NCI-H187 (cell line): ENCODE measurements around the gene AIFM3.
"Not testable (repeated sequence)": the region's sequence is repeated elsewhere in the genome, so short reads cannot be mapped to it uniquely, and the experiment has no call there.

ENCODE experiments used
- DNase-seq, 2 experiments: peaks; one replicate each; lab custom pipeline; 2025; lab: John Stamatoyannopoulos, UW

Gene AIFM3

DNA sequence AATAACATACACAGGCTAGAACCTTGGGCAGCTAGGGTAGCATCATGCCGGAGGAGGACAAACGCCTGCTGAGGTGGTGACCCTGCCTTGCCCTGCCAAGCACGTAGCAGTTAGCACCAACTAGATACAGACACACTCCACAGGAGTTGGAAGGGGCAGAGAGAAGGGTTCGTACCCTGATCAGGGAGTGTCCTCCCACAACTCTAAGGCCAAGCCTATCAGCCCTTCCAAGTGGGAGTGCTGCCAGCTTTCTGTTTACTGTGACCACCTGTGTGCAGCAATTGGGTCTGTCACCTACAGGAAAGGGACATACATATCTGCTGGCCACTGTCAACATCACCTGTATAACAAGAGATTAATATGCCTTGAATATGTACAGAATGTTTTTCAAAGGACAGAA lies 36.7 kb downstream of the AIFM3 start:
- DNase-seq: no peak

DNA sequence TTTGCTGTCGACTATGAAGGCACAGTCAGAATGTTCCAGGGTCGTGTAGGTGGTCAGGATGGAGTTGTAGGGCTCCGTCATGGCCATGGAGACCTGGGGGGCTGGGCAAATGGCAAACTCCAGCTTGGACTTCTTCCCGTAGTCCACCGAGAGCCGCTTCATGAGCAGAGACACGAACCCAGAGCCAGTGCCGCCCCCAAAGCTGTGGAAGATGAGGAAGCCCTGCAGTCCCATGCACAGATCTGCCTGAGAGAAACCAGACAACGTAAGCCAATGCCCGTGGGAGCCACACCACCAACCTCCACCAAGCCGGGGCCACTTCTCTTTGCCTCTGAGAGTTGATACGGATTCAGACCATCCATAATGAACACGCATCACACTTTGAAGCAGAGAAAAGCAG lies 42.2 kb downstream of the AIFM3 start:
- DNase-seq: not testable (repeated sequence)

DNA sequence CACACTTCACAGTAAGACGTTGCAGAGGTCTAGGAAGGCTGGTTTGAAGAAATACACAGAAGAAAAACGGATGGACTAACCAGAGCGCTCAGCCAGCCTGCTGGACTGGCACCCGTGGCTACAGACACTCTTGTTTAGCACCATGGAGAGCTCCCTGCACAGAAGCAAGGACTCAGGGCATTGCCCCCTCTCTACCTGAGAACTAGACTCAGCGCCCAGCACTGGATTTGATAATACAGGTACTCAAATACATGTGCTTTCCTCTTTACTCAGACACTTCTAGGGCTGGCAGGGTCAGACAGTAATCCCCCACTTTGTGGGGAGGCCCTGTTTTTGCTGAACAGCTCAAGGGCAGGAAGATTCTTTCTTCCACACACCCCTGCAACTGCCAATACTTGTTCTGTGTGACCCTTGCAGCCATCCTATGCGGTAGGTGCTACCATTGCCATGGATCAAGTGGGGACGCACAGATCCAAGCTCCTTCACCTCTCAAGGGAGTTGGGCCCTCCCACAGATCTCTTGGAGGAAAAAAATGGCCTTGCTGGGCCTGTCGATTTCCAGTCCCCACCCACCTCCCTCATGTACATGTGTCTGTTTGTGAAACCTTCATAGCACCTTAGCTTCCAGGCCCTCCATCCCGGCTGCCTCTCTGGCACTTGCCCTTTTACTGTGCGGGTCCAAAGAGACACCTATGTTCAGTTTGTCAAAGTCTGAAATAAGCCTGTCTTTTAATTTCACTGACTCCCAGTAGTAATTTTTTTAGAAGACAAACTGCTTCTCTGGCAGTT lies 42.8 kb downstream of the AIFM3 start:
- no peak for DNase-seq

DNA sequence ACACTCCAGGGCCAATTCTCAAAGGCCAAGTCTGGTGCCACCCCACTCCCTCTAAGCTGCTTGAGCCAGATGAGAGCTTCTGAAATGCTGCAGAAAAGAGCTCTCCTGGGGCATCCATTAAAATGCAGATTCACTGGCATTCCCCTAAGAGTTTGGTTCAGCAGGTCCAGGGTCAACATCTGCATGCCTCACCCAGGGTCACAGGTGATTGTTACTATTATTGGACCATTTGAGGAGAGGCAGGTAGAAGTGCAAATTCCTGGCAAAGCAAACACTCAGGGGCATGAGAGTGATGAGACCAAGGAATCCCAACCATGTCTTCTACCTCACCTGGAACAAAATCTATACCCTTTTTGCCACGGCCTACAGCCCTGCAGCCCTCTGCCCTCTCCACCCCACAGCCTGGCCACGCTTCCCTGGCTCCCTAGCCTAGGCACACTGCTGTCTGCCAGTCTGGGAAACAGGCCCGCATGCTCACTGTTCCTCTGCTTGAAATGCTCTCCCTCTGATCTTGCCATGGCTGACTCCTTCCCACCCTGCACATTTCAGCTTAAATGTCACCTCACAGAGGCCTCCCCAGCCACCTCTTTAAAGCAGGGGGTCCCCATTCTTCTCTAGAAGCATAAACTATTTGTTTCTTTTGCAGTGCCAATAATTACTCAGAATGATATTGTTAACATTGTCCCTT lies 43.5 kb downstream of the AIFM3 start:
- no peak for DNase-seq

DNA sequence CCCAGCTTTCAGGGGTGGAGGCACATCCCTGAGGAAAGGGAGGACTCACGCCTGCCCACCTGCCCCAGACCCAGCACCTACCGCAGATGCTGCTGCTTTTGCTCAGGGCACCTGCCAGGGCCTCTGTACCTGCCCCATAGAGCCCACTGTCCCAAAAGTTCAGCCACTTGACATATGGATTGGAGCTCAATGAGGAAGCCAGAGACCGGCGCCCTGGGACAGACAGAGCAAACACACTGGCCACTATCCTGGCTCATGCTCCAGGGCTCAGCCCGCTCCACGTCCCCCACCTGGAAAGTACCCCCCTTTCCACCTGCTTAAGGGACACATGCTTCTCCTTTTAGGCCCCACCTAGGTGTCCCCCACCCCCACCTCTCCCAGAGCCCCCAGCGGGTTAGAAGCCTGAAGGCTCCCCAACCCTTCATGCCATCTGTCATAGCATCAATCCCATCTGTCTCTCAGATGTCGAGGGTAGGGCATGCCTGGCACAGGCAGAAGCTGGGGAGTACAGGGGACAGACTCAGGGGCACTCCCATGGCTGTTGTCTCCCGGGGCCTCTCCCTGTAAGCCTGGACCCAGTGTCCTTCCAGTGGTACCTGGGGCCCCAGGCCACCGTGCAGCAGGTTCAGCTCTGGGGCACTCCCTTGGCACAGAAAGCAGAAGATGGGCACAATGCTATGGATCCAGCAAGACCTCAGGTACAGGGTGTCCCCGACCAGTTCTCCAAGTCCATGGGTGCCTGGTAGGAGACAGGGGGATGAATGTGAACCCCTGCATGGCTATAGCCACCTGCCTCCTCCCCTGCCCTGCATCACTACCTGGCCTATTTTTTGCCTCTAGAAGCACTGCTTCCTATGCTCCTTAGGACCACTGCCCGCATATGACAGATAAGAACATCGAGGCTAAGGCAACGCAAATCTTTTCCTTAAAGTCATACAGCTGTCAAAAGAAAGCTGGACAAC lies 45.7 kb downstream of the AIFM3 start:
- DNase-seq: no peak

DNA sequence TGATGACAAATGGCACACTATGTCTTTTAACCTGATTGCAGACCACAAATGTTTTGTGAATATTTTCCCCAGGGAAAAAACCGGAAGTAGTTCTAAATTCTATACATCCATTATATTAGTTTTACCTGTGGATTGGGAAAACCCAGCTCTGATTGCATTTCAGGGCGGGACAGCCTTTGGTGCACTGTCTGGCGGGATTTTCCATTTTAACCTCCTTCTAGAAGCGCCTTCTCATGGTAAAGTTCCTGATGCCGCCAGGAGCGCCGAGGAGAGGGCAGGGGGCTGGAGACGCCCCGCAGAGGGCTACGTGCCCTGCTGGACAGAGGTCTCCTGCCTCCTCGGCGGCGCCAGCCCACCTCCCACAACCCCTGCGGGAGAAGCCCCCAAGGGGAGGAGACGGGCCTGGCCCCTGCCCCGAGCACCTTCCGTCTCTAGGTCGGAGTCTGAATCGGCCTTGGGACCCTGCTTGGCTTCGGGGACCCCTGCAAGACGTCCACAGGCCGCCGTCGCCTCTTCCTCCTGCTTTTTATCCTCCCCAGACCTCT lies 46.7 kb downstream of the AIFM3 start:
- DNase-seq: no peak

DNA sequence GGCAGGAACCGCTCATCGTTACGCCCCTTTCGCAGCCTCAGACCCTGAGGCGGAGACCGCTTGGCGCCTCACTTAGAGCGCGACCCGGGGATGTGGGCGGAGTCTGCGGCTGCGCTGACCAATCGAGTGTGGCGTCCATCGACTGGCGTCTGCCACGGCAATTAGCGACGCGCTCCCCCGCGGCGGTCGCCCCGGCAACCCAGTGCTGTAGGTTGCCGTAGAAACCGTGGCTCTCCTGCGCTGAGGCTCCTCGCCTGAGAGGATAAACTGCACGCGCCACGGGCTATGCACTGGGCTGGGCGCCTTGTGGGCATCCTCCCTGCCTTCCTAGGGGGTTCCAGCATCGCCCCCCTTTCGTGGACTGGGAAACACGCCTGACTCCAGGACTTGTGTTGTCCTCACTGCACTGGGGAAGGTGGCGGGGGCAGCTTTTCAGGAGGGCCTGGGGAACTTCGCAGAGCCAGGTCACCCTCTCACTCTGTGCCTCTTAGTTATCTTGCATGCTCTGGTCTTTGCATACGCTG lies 47.2 kb downstream of the AIFM3 start:
- peak; percentile 73 to 78 for DNase-seq

DNA sequence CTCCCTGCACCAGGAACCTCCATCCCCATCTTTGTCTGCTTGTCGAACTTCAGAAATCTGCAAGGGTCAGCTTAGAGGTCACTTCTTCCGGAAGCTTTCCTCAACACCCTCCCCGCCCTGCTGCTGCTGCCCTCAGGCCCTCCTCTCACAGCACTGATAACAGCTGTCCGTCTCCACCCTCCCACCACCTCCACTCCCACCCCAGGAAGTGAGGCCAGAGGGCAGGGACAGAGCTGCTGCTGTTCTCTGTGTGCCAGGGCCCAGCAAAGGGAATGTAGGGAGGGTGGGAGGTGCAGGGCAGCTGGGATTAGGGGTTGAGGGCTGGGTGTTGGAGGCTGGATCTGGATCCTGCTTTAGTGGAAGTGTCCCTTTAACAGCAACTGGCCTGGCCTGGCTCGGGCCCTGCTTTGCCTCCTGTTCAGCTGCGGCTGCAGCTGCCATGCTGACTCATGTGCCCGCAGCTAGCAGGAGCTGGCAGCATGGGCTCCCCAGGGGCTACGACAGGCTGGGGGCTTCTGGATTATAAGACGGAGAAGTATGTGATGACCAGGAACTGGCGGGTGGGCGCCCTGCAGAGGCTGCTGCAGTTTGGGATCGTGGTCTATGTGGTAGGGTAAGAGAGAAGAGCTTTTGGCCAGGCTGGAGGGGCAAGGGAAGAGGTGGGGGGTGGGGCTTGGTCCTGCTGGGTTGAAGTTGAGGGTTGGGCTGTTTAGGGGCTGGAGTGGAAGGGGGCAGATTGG lies 47.8 kb downstream of the AIFM3 start, which contains the start of gene P2RX6:
P2RX6 (plus strand) TSS at position 440 of the 740 bp plus-strand sequence; CDS start at position 450, 10 bp downstream.
- no peak for DNase-seq

DNA sequence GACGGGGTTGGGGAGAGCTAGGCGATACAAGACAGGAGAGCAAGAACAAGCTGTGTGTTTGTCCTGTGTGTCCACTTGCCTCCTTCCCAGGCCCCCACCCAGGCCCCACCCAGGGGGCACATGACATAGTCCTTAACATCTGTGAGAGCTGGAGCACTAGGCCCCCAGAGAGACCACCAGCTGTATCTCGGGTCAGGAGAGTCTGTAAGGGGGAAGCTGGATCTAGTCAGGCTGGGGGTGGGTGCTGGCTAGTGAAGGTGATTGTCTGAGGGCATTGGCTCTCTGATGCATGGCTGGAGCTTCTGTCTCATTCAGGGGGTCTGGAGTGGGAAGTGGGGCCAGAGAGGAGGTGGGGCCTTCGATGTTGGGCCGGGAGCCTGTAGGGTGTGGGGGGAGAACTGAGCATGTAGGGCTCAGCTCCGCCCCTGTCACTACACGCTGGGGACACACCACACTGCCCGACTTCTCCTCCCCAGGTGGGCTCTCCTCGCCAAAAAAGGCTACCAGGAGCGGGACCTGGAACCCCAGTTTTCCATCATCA lies 48.5 kb downstream of the AIFM3 start:
- no peak for DNase-seq

DNA sequence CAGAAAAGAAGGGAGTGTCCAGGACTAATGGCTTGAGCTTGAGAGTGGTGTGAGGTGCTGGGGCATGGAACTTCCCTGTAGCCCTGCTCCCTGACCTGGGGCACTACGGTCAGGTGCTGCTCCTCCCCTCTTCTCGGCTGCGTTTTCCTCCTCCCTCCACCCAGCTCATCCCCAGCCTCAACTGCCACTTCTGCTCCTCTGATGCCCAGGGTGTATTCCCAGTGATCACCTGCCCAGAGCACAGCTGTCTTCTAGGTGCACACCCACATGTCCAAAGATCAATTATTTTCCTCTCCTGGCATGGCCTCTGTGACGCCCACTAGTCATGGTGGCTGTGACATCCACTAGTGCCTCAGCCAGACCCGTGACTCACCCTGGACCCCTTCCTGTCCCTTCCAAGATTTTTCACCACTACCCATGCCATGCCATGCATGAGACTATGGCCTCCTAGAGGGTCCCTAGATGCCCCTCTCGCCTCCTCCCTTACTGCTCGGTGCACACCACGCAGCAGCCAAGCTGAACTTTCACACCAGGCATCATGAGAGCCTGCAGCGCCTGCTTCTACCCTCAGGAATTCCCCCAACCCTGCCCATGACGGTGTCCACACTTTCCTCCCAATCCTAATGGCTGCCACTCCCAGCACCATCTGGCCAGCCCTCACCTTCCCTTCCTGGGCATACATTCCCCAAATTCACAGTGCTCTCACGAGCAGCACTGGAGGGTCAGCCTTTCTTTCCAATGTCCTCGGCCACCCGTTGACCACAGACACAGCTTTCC lies 49.8 kb downstream of the AIFM3 start:
- no peak for DNase-seq

DNA sequence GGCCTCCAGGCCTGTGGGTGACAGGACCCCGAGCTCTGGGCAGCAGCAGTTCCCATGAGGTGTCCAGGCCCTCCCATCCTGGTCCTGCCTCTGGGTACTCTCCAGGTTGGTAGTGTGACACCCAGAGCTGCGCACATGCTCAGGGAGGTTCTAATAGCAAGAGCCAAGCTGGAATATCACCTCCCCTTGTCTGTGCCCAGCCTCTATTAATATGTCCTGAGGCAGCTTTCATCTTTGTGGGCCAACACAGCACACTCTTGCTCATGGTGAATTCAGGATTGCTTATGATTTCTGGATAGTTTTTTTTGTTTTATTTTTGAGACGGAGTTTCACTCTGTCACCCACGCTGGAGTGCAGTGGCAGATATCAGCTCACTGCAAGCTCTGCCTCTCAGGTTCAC lies 51.3 kb downstream of the AIFM3 start:
- DNase-seq: no peak

DNA sequence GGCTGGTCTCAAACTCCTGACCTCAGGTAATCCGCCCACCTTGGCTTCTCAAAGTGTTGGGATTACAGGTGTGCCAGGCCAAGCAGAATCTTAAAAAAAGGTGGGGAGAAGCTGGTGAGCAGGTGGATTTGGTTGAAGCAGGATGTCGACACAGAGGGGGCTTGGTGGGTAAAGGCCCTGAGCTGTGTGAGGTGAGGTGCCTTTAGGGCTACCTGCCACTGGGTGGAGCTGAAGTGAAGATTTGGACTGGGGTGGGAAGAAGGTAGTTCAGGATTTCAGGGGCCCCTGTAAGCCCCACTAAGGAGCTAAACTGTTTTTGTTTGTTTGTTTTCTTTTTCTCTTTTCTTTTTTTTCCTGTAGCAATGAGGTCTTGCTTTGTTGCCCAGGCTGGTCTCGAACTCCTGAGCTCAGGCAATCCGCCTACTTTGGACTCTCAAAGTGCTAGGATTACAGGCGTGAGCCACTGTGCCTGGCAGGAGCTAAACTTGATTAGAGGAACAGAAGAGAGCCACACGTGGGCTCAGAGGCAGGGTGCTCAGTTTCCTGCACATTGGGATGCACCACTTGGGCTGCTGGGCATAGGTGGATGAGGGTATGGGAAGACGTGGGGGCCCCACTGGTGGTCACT lies 53.9 kb downstream of the AIFM3 start:
- DNase-seq: no peak

DNA sequence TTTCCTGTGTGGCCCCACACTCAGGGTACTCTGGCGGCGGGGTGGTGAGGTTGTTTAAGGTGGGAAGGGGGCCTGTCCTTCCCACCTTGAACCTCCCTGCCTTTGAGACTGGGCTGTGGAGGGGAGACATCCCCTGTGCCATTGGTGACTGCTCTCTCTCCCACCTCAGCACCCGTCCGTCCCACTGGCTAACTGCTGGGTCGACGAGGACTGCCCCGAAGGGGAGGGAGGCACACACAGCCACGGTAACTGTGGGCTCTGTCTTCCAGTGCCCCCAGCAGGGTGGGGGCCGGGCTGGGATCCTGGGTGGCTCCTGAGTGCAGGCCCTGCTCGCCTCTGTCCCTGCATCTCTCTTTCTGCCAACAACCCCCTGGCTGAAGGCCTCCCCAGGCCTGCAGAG lies 55.5 kb downstream of the AIFM3 start:
- no peak for DNase-seq

DNA sequence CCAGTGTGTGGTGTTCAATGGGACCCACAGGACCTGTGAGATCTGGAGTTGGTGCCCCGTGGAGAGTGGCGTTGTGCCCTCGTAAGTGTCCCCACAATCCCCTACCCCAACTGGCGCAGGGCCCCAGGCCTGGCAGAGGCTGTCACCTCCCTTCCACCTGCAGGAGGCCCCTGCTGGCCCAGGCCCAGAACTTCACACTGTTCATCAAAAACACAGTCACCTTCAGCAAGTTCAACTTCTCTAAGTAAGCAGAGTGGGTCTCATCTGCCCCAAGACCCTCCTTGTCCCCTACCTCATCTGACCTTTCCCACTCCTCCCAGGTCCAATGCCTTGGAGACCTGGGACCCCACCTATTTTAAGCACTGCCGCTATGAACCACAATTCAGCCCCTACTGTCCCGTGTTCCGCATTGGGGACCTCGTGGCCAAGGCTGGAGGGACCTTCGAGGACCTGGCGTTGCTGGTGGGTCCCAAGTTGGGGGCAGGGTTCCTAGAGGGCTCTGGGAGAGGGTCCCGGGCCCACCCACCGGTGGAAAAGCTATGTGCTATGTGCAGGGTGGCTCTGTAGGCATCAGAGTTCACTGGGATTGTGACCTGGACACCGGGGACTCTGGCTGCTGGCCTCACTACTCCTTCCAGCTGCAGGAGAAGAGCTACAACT lies 56.0 kb downstream of the AIFM3 start:
- no peak for DNase-seq

DNA sequence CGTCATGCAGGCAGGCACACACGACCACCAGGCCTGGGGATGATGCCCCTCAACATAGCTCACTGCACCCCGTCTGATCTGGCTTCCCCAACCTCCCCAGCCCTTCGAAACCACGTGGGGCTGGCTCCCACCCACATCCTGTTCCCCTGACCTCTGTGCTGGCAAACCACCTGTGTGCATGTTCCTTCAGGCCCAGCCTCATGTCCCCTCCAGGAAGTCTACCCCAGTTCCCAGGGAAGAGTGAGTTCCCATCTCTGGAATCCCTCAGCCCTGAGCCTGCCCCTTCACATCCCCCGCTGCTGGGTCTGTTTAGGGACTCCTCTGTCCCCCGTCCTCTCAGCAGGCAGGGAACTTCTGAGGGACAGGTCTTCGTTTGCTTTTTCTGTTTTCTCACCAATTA lies 58.2 kb downstream of the AIFM3 start:
- no peak for DNase-seq

DNA sequence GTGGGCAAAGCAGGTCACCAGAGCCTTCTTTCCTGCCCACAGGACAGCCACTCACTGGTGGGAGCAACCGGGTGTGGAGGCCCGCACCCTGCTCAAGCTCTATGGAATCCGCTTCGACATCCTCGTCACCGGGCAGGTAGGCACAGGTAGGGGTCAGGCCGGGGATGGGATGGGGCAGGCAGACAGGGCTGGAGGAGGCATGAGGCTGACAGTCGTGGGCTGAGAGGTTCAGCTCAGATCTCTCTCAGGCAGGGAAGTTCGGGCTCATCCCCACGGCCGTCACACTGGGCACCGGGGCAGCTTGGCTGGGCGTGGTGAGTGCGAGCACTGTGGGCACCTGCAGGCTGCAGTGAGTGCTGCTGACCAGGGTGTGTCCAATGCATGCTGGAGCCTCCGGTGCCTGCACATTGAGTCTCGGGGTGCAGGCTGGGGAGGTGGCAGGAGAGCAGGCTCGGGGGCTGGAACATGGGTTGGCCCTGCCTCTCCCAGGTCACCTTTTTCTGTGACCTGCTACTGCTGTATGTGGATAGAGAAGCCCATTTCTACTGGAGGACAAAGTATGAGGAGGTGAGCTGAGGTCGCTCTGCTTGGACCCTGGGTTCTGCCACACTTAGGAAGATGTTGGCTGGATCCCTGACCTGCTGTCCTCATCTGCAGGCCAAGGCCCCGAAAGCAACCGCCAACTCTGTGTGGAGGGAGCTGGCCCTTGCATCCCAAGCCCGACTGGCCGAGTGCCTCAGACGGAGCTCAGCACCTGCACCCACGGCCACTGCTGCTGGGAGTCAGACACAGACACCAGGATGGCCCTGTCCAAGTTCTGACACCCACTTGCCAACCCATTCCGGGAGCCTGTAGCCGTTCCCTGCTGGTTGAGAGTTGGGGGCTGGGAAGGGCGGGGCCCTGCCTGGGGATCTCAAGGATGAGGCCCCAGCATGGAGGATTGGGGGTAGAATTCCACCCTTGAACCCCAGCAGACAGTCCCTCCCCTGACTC lies 59.0 kb downstream of the AIFM3 start:
- no peak for DNase-seq

DNA sequence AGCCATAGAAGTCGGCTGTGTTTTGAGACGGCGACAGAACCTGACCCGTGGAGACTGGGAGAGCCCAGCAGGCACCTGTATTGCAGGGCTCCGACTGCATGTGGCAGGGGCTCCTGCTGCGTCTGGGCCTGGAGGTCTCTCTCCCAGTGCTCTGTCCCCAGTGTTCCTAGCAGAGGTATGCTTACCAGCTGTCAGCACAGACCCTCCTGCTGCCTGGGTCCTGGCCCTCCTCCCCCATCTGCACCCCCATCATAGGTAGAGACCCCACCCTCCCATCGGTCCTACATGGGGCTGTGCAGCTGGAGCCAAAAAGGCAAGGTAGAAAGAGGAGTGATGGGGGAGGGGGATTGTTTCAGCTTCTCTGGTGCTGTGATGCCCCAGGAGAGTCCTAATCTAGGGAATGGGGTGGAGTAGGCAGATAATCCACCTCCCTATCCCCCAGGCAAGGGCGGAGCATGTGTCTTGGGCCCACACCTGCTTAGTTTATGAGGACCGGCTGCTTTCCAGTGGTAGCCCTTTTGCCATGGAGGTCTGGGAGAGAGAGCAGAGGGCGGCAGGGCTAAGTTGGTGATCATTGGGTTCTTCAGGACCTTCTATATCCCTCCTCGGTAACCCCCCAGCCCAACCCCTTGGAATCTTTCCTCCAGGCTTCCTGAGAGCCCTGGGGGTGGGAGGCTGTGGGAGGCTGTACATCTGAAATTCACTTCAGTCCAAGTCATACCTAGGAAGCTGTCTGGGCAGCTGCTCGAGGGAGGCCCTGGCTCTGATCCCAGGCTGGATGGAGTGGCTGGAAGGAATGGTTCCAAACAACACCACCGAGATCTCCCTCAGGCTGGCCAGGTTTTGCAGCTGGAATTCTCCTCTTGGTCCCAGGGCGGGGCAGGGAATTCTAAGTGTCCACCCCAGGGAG lies 60.0 kb downstream of the AIFM3 start:
- DNase-seq: no peak
